ENCODE data around the gene GRM1. TPM values are rescaled to one million over a fixed set of nuclear protein-coding genes. Genes with fewer than 3 reads are reported as not detected.

GRM1 gene
- total and polyA plus RNA-seq, 2 donors (not counting 3 experiments of a cell fraction or from before 2014, with no cell fraction given): 0.07 TPM; not detected in 1

- Histone ChIP-seq H3K79me2 (ENCODE audit: control insufficient read depth, insufficient read depth, low read length) (no peaks in the 10 kb centered on the region), H2AFZ (ENCODE audit: low read depth, low read length) (no peak overlapping the region), H3K27me3 (ENCODE audit: control insufficient read depth in 2 of 2, insufficient read depth in 2 of 2, low read length in 2 of 2) (peaks cover 0 to 2% of the 10 kb centered on the region in 2 experiments), H3K27ac (ENCODE audit: insufficient read depth, low read depth, low read length) (no peak overlapping the region), H3K9me3 (replicated peaks; ENCODE audit: control insufficient read depth, insufficient read depth, low read length) (no peaks in the 10 kb centered on the region), H4K20me1 (replicated peaks; ENCODE audit: control insufficient read depth, extremely low read depth, insufficient read depth, low read length) (no peaks in the 10 kb centered on the region), H3K4me3 (replicated peaks in 1 of 3; ENCODE audit: insufficient read depth in 1 of 3, low read depth in 1 of 3, low read length in 3 of 3) (no peak overlapping the region), H3K9me1 (replicated peaks; ENCODE audit: control insufficient read depth, extremely low read depth, insufficient read depth, low read length) (no peaks in the 10 kb centered on the region), H3K9ac (replicated peaks; ENCODE audit: extremely low read depth, insufficient read depth, low read length) (no peak overlapping the region), H3K4me2 (ENCODE audit: insufficient read depth, low read length) (no peak overlapping the region), H3K4me1 (ENCODE audit: control insufficient read depth, extremely low read depth, insufficient read depth, low read length) (peaks cover 2% of the 10 kb centered on the region), H3K36me3 (ENCODE audit: control insufficient read depth in 2 of 2, extremely low read depth in 1 of 2, insufficient read depth in 2 of 2, low read length in 2 of 2) (no peaks in the 10 kb centered on the region)
- CTCF ChIA-PET: no interaction called here
- DNase-seq (ENCODE audit: low read depth, low spot score): no peak
- BruUV-seq (replicated peaks): no TSS peak
- intact Hi-C loops (cut with micrococcal nuclease): no loop called here
- TF ChIP-seq MAX (IDR thresholded peaks at IDR 0.05; ENCODE audit: insufficient read depth, insufficient read length) (no peak), JUN (IDR thresholded peaks at IDR 0.05; ENCODE audit: borderline replicate concordance, insufficient read depth, insufficient read length, low read depth) (no peak), POLR2AphosphoS5 (IDR thresholded peaks at IDR 0.05; ENCODE audit: insufficient read depth, low read depth, low read length) (no peak), POLR2A (IDR thresholded peaks at IDR 0.05; ENCODE audit: low read depth, low read length) (no peak), CTCF (IDR thresholded peaks at IDR 0.05; ENCODE audit: extremely low read depth in 1 of 2, insufficient read depth in 1 of 2, low read depth in 1 of 2, low read length in 2 of 2) (no peak), MYC (IDR thresholded peaks at IDR 0.05; ENCODE audit: low read depth, low read length) (no peak), GATA2 (IDR thresholded peaks at IDR 0.05; ENCODE audit: insufficient read depth, insufficient read length, low read depth, low read length) (no peak), EZH2 (IDR thresholded peaks at IDR 0.05; ENCODE audit: borderline replicate concordance, low read depth, low read length, severe bottlenecking) (no peak), FOS (IDR thresholded peaks at IDR 0.05; ENCODE audit: borderline replicate concordance, insufficient read depth, low read length) (no peak)
- POLR2A ChIA-PET: no interaction called here
- FAIRE-seq: no peak
- dilution Hi-C loops (cut with MboI; ENCODE audit: extremely low pct_ligation_motif_present, low sequenced_read_pairs): no loop called here
Observed at GRCh38 chr6:146302994-146303393, 274.1 kb downstream of the GRM1 start.

All from endothelial cell of umbilical vein (primary cell).